Endothelial cell of umbilical vein (primary cell): ENCODE data around the gene QSOX2. TPM values are rescaled to one million over a fixed set of nuclear protein-coding genes. Genes with fewer than 3 reads are reported as not detected.

Source experiments
- BruUV-seq: library from RNA; stranded (reverse); fragments of 400-500 nt; replicated peaks from 2 replicates; lab custom pipeline; 2021; lab: Mats Ljungman, UMichigan
- CTCF ChIA-PET: fragments of 300-600, 350-600 bp; sonication (Branson Sonifier 250); formaldehyde crosslinking; loops from one replicate; lab custom pipeline; 2021; ENCODE audit warnings: antibody characterized with exemption, inconsistent platforms; lab: Charles Lee
- POLR2A ChIA-PET: fragments of 300-600, 350-600 bp; sonication (Branson Sonifier 250); formaldehyde crosslinking; loops from one replicate; lab custom pipeline; 2021; ENCODE audit warnings: antibody characterized with exemption, inconsistent platforms; lab: Charles Lee
- DNase-seq: peaks from one replicate; pipeline ENCODE4 v3.0.0-alpha.2; 2011; ENCODE audit warnings: low read depth, low spot score
- FAIRE-seq: peaks from 2 replicates; lab custom pipeline; 2011; peaks lifted over from hg19 to GRCh38; lab: Jason Lieb, UNC
- H2AFZ ChIP-seq: 2 replicates; pipeline ENCODE4 v1.6.0; 2012; ENCODE audit warnings: low read depth, low read length, control low read depth, inconsistent platforms
- H3K27ac ChIP-seq: 2 replicates; pipeline ENCODE4 v1.5.1; 2011; ENCODE audit warnings: low read depth, mild to moderate bottlenecking, control low read depth, low read length, moderate library complexity; ENCODE audit not compliant: insufficient read depth
- H3K27me3 ChIP-seq, 2 experiments: 2 replicates each; pipeline versions ENCODE4 v1.6.0 to v1.6.1; 2011; ENCODE audit warnings: low read length in 2 of 2, mixed read lengths in 1 of 2; ENCODE audit not compliant: control insufficient read depth in 2 of 2, insufficient read depth in 2 of 2
- H3K36me3 ChIP-seq, 2 experiments: 2 replicates in 1 of 2; 3 replicates in 1 of 2; pipeline ENCODE4 v1.5.1; 2011; ENCODE audit warnings: low read length in 2 of 2, mild to moderate bottlenecking in 1 of 2, moderate library complexity in 1 of 2; ENCODE audit not compliant: control insufficient read depth in 2 of 2, insufficient read depth in 2 of 2; ENCODE audit errors: extremely low read depth in 1 of 2
- H3K4me1 ChIP-seq: 3 replicates; pipeline ENCODE4 v1.5.1; 2011; ENCODE audit warnings: mild to moderate bottlenecking, low read length; ENCODE audit not compliant: control insufficient read depth, insufficient read depth; ENCODE audit errors: extremely low read depth
- H3K4me2 ChIP-seq: 2 replicates; pipeline ENCODE4 v1.6.1; 2011; ENCODE audit warnings: low read length, control low read depth, mixed read lengths; ENCODE audit not compliant: insufficient read depth
- H3K4me3 ChIP-seq, 3 experiments: fragments of 200-600 bp in 1 of 3; sonication (generic), shearing (Covaris generic) in 1 of 3; replicated peaks in 1 of 3; 2 replicates each; pipeline ENCODE4 v1.5.1; 2011 to 2016; ENCODE audit warnings: control low read depth in 3 of 3, low read length in 3 of 3, mild to moderate bottlenecking in 2 of 3, inconsistent platforms in 1 of 3, low read depth in 1 of 3, moderate library complexity in 1 of 3; ENCODE audit not compliant: insufficient read depth in 1 of 3
- H3K79me2 ChIP-seq: 2 replicates; pipeline ENCODE4 v1.6.0; 2012; ENCODE audit warnings: low read length, inconsistent platforms; ENCODE audit not compliant: control insufficient read depth, insufficient read depth
- H3K9ac ChIP-seq: replicated peaks from 2 replicates; pipeline ENCODE3; 2011; ENCODE audit warnings: low read length, control low read depth; ENCODE audit not compliant: insufficient read depth; ENCODE audit errors: extremely low read depth
- H3K9me1 ChIP-seq: replicated peaks from 3 replicates; pipeline ENCODE4 v1.6.0; 2011; ENCODE audit warnings: mild to moderate bottlenecking, low read length; ENCODE audit not compliant: control insufficient read depth, insufficient read depth; ENCODE audit errors: extremely low read depth
- H3K9me3 ChIP-seq: replicated peaks from 2 replicates; pipeline ENCODE4 v1.5.1; 2012; ENCODE audit warnings: low read length, inconsistent platforms; ENCODE audit not compliant: control insufficient read depth, insufficient read depth
- H4K20me1 ChIP-seq: replicated peaks from 2 replicates; pipeline ENCODE3; 2011; ENCODE audit warnings: mild to moderate bottlenecking, low read length; ENCODE audit not compliant: control insufficient read depth, insufficient read depth; ENCODE audit errors: extremely low read depth
- CTCF ChIP-seq, 2 donors: IDR thresholded peaks; 1 replicate in 1 of 2; 2 replicates in 1 of 2; pipeline ENCODE4 v1.5.1; 2011; ENCODE audit warnings: low read length in 2 of 2, mild to moderate bottlenecking in 2 of 2, moderate library complexity in 2 of 2, control low read depth in 1 of 2, inconsistent platforms in 1 of 2, low read depth in 1 of 2; ENCODE audit not compliant: insufficient read depth in 1 of 2; ENCODE audit errors: extremely low read depth in 1 of 2
- EZH2 ChIP-seq: IDR thresholded peaks from 2 replicates; pipeline ENCODE4 v1.6.1; 2012; ENCODE audit warnings: borderline replicate concordance, low read depth, mild to moderate bottlenecking, moderate library complexity, low read length, inconsistent platforms; ENCODE audit not compliant: severe bottlenecking
- FOS ChIP-seq: IDR thresholded peaks from 2 replicates; pipeline ENCODE4 v1.6.1; 2011; ENCODE audit warnings: mild to moderate bottlenecking, low read length, moderate library complexity, borderline replicate concordance; ENCODE audit not compliant: insufficient read depth
- GATA2 ChIP-seq: IDR thresholded peaks from 2 replicates; pipeline ENCODE4 v1.7.0; 2011; ENCODE audit warnings: low read depth, mild to moderate bottlenecking, moderate library complexity, mixed read lengths, low read length; ENCODE audit not compliant: insufficient read length, insufficient read depth
- JUN ChIP-seq: IDR thresholded peaks from 2 replicates; pipeline ENCODE4 v1.6.1; 2011; ENCODE audit warnings: borderline replicate concordance, low read depth; ENCODE audit not compliant: insufficient read length, insufficient read depth
- MYC ChIP-seq: IDR thresholded peaks from one replicate; pipeline ENCODE4 v1.6.1; 2011; ENCODE audit warnings: mild to moderate bottlenecking, low read depth, low read length
- POLR2A ChIP-seq: IDR thresholded peaks from 2 replicates; pipeline ENCODE4 v1.6.1; 2012; ENCODE audit warnings: low read depth, mild to moderate bottlenecking, control low read depth, low read length
- POLR2AphosphoS5 ChIP-seq: IDR thresholded peaks from 2 replicates; pipeline ENCODE4 v1.6.1; 2012; ENCODE audit warnings: low read depth, mild to moderate bottlenecking, control low read depth, low read length, moderate library complexity; ENCODE audit not compliant: insufficient read depth
- dilution Hi-C: fragments of 300-500 bp; cut with MboI; formaldehyde crosslinking; loops from one replicate; pipeline ENCODE4 v1.15.0; 2019; ENCODE audit warnings: low sequenced_read_pairs; ENCODE audit not compliant: extremely low pct_ligation_motif_present
- intact Hi-C: fragments of 100-400 bp; cut with micrococcal nuclease; formaldehyde crosslinking; loops from one replicate; pipeline ENCODE4 v1.10.0; 2022
- polyA plus RNA-seq, 4 experiments: library from polyadenylated mRNA; depleted of rRNA in 3 of 4; stranded (reverse) in 3 of 4; unstranded in 1 of 4; fragments of >200 nt; gene quantifications; 2 replicates each; pipeline versions ENCODE4 v1.2.1 to v1.2.3, GENCODE V29; 2011 to 2012; ENCODE audit warnings: missing spikeins in 1 of 4
- total RNA-seq: library from RNA; stranded (reverse); gene quantifications from 2 replicates; pipeline ENCODE4 v1.2.3, GENCODE V29; 2021
- TF ChIP-seq, protein P1 (sequence below): IDR thresholded peaks from 2 replicates; pipeline ENCODE4 v1.6.1; 2011; ENCODE audit not compliant: insufficient read depth, insufficient read length

QSOX2 gene
- total and polyA plus RNA-seq, 2 donors (not counting 3 experiments of a cell fraction or from before 2014, with no cell fraction given) = 16.4 to 23.4 TPM

GRCh38 chr9:136204838-136205706 lies 40.5 kb downstream of the QSOX2 start, which contains the start of gene LHX3:
LHX3 (minus strand) TSS chr9:136205128; CDS start chr9:136205012, 116 bp downstream.
- no peaks in the 10 kb centered on the region for H3K79me2 ChIP-seq
- H3K4me3 ChIP-seq = no peak within 1 kb of the TSS
- no peaks in the 10 kb centered on the region for H4K20me1 ChIP-seq
- ChIA-PET CTCF (no interaction called here), POLR2A (no interaction called here)
- dilution Hi-C loops (no loop called here), intact Hi-C loops (loop anchor here (10.0 kb wide), 1 partner anchor 50 kb away; no protein-coding TSS in a partner anchor)
- no peak within 1 kb of the TSS for H3K4me2 ChIP-seq
- no peak within 1 kb of the TSS for H2AFZ ChIP-seq
- no peaks in the 10 kb centered on the region for H3K36me3 ChIP-seq
- H3K9me1 ChIP-seq = no peaks in the 10 kb centered on the region
- no TSS peak for BruUV-seq
- no peak for TF ChIP-seq EZH2
- TF ChIP-seq GATA2 = no peak
- no peak for TF ChIP-seq CTCF (IDR thresholded peaks at IDR 0.05; ENCODE audit: extremely low read depth in 1 of 2, insufficient read depth in 1 of 2, low read depth in 1 of 2, low read length in 2 of 2)
- no peak for TF ChIP-seq JUN
- TF ChIP-seq FOS = no peak
- TF ChIP-seq, protein P1, sequence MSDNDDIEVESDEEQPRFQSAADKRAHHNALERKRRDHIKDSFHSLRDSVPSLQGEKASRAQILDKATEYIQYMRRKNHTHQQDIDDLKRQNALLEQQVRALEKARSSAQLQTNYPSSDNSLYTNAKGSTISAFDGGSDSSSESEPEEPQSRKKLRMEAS = no peak
- TF ChIP-seq POLR2AphosphoS5 = no peak
- TF ChIP-seq POLR2A = no peak
- TF ChIP-seq MYC = no peak
- no peaks in the 10 kb centered on the region for H3K4me1 ChIP-seq
- peaks cover 34 to 46% of the 10 kb centered on the region in 2 experiments for H3K27me3 ChIP-seq
- no peak within 1 kb of the TSS for H3K9ac ChIP-seq
- H3K27ac ChIP-seq = no peak within 1 kb of the TSS
- peak; percentile 9 for DNase-seq
- H3K9me3 ChIP-seq = no peaks in the 10 kb centered on the region
- no peak for FAIRE-seq
